Caco-2 (cell line): Measurements from ENCODE around the gene HOXB8. TPM values are rescaled to one million over a fixed set of nuclear protein-coding genes. Genes with fewer than 3 reads are reported as not detected.

Experiments used
- BruUV-seq: library from RNA; stranded (reverse); fragments of 400-500 nt; replicated peaks from 2 replicates; lab custom pipeline; 2021; lab: Mats Ljungman, UMichigan
- CTCF ChIA-PET: fragments of 300-600 bp; sonication (Branson Sonifier 250); formaldehyde crosslinking; loops from one replicate; lab custom pipeline; 2022; ENCODE audit warnings: antibody characterized with exemption; lab: Charles Lee
- POLR2A ChIA-PET: fragments of 300-600 bp; sonication (Branson Sonifier 250); formaldehyde crosslinking; loops from one replicate; lab custom pipeline; 2022; ENCODE audit warnings: antibody characterized with exemption; lab: Charles Lee
- DNase-seq, 2 experiments: peaks; one replicate each; pipeline versions ENCODE4 v3.0.0 to v3.0.0-alpha.2; 2020 to 2022
- H3K27me3 ChIP-seq: replicated peaks from 2 replicates; pipeline ENCODE4 v1.6.0; 2011; ENCODE audit warnings: low read length; ENCODE audit not compliant: control insufficient read depth, insufficient read depth
- H3K36me3 ChIP-seq: 2 replicates; pipeline ENCODE4 v1.5.1; 2011; ENCODE audit warnings: low read length; ENCODE audit not compliant: control insufficient read depth, insufficient read depth
- H3K4me1 ChIP-seq: fragments of 250-450 bp; sonication (Bioruptor Pico); 2 replicates; pipeline ENCODE4 v1.5.1; 2020; ENCODE audit warnings: mild to moderate bottlenecking
- H3K4me3 ChIP-seq: 2 replicates; pipeline ENCODE4 v1.5.1; 2011; ENCODE audit warnings: low read depth, mild to moderate bottlenecking, control low read depth, low read length
- H3K9me3 ChIP-seq: fragments of 250-450 bp; sonication (Bioruptor Pico); 2 replicates; pipeline ENCODE4 v1.5.1; 2020; ENCODE audit warnings: mild to moderate bottlenecking, moderate library complexity
- H3K27ac Mint-ChIP-seq: one replicate; pipeline ENCODE4 v1.8.0; 2022; ENCODE audit warnings: mixed read lengths; ENCODE audit not compliant: unreplicated experiment
- H3K27me3 Mint-ChIP-seq: one replicate; pipeline ENCODE4 v1.8.0; 2022; ENCODE audit warnings: mixed read lengths; ENCODE audit not compliant: insufficient read depth, unreplicated experiment
- H3K36me3 Mint-ChIP-seq: one replicate; pipeline ENCODE4 v1.8.0; 2022; ENCODE audit warnings: mild to moderate bottlenecking, mixed read lengths; ENCODE audit not compliant: insufficient read depth, unreplicated experiment
- H3K4me1 Mint-ChIP-seq: one replicate; pipeline ENCODE4 v1.8.0; 2022; ENCODE audit warnings: low read depth, mixed read lengths; ENCODE audit not compliant: unreplicated experiment
- H3K4me3 Mint-ChIP-seq: one replicate; pipeline ENCODE4 v1.8.0; 2022; ENCODE audit warnings: mild to moderate bottlenecking, moderate library complexity, mixed read lengths; ENCODE audit not compliant: unreplicated experiment
- H3K9me3 Mint-ChIP-seq: one replicate; pipeline ENCODE4 v1.8.0; 2022; ENCODE audit warnings: mixed read lengths; ENCODE audit not compliant: unreplicated experiment
- intact Hi-C: fragments of 100-400 bp; cut with micrococcal nuclease; formaldehyde crosslinking; loops from one replicate; pipeline ENCODE4 v1.10.0; 2022; ENCODE audit not compliant: unreplicated experiment
- total RNA-seq: library from RNA; stranded (reverse); gene quantifications from 2 replicates; pipeline ENCODE4 v1.2.3, GENCODE V29; 2022
- TF ChIP-seq, protein P1 (sequence below), 2 experiments: fragments of 200-600 bp in 1 of 2; IDR thresholded peaks; 1 replicate in 1 of 2; 2 replicates in 1 of 2; pipeline versions ENCODE4 v1.5.1 to v1.8.0; 2011 to 2022; ENCODE audit warnings: antibody characterized with exemption in 1 of 2, control low read depth in 1 of 2, inconsistent platforms in 1 of 2, low read depth in 1 of 2, low read length in 1 of 2, mild to moderate bottlenecking in 1 of 2, moderate library complexity in 1 of 2; ENCODE audit not compliant: insufficient read depth in 1 of 2, severe bottlenecking in 1 of 2, unreplicated experiment in 1 of 2

The HOXB8 gene
- total RNA-seq, 1 experiment from 2014 or later, result 1.2 TPM

DNA sequence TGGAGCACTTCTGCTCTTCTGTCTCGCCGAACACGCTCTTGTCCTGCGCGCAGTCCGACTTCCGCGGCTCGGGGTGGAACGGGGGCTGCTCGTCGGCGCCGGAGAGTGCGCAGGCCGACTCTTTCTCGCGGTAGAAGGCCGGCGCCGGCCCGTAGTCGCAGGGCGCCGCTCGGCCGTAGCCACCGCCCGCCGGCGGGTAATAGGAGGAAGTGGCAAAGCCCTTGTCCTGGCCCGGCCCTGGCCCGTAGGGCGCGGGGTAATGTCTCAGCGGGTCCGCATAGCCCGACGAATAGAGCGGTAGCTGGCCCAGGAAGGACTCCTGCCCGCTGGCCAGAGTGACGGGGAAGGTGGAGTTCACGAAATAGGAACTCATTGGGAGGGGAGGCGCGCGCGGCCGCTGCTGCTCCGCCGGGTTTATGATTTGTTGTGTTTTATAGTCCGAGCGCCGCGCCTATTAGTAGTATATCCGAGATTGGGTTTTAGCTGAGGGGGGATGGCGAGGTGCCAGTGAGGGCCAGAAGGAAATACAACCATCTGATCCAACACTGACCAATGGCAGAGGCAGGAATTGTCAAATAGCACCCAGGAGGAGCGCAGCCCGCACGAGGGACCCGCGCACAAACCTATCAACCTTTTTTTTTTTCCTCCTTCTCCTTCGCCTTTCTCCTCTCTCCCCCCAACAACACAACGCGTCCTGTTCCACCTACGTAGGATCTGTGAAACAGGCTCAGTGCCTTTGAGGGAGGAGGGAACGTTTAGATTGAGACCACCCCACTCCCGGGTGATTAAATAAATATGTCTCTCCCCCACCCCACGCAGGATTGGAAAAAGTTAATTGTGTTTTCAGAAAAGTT lies 17.1 kb downstream of the HOXB8 start:
- Mint-ChIP-seq H3K27me3 (peaks cover 18% of the 10 kb centered on the region), H3K36me3 (no peaks in the 10 kb centered on the region), H3K9me3 (no peaks in the 10 kb centered on the region), H3K4me3 (peak overlapping the region; percentile 86), H3K4me1 (peaks cover 35% of the 10 kb centered on the region), H3K27ac (peak overlapping the region; percentile 48)
- ChIA-PET POLR2A (no interaction called here), CTCF (interaction anchor here (1.4 kb wide), 1 partner anchor 21 kb away, joined by 3 read pairs; no protein-coding TSS in a partner anchor)
- peak in 1 of 2 experiments; percentile 70 for DNase-seq
- H3K9me3 ChIP-seq, result no peaks in the 10 kb centered on the region
- peaks cover 45% of the 10 kb centered on the region for H3K4me1 ChIP-seq
- H3K27me3 ChIP-seq, result peaks cover 4% of the 10 kb centered on the region
- H3K36me3 ChIP-seq, result no peaks in the 10 kb centered on the region
- BruUV-seq, result no TSS peak
- intact Hi-C loops, result no loop called here
- peak overlapping the region; percentile 52 for H3K4me3 ChIP-seq
- TF ChIP-seq, protein P1, sequence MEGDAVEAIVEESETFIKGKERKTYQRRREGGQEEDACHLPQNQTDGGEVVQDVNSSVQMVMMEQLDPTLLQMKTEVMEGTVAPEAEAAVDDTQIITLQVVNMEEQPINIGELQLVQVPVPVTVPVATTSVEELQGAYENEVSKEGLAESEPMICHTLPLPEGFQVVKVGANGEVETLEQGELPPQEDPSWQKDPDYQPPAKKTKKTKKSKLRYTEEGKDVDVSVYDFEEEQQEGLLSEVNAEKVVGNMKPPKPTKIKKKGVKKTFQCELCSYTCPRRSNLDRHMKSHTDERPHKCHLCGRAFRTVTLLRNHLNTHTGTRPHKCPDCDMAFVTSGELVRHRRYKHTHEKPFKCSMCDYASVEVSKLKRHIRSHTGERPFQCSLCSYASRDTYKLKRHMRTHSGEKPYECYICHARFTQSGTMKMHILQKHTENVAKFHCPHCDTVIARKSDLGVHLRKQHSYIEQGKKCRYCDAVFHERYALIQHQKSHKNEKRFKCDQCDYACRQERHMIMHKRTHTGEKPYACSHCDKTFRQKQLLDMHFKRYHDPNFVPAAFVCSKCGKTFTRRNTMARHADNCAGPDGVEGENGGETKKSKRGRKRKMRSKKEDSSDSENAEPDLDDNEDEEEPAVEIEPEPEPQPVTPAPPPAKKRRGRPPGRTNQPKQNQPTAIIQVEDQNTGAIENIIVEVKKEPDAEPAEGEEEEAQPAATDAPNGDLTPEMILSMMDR (IDR thresholded peaks at IDR 0.05; ENCODE audit: insufficient read depth in 1 of 2, low read depth in 1 of 2, low read length in 1 of 2, severe bottlenecking in 1 of 2, unreplicated experiment in 1 of 2), result no peak

GRCh38 chr17:48597528-48597777 lies 17.6 kb downstream of the HOXB8 start:
- Histone ChIP-seq H3K4me1 (peaks cover 40% of the 10 kb centered on the region), H3K9me3 (no peaks in the 10 kb centered on the region), H3K36me3 (no peaks in the 10 kb centered on the region), H3K4me3 (peak overlapping the region; percentile 52), H3K27me3 (peaks cover 4% of the 10 kb centered on the region)
- TF ChIP-seq, protein P1 (IDR thresholded peaks at IDR 0.05; ENCODE audit: insufficient read depth in 1 of 2, low read depth in 1 of 2, low read length in 1 of 2, severe bottlenecking in 1 of 2, unreplicated experiment in 1 of 2), result no peak
- no peak overlapping the region for H3K27ac Mint-ChIP-seq
- intact Hi-C loops, result no loop called here
- no TSS peak for BruUV-seq
- no peak for DNase-seq
- peaks cover 18% of the 10 kb centered on the region for H3K27me3 Mint-ChIP-seq
- peak overlapping the region; percentile 86 for H3K4me3 Mint-ChIP-seq
- POLR2A ChIA-PET, result no interaction called here
- H3K9me3 Mint-ChIP-seq, result no peaks in the 10 kb centered on the region
- H3K36me3 Mint-ChIP-seq, result no peaks in the 10 kb centered on the region
- H3K4me1 Mint-ChIP-seq, result peaks cover 34% of the 10 kb centered on the region
- CTCF ChIA-PET, result interaction anchor here (0.6 kb wide), 1 partner anchor 455 kb away, joined by 3 read pairs; no protein-coding TSS in a partner anchor

- BruUV-seq, result no TSS peak
- no peak overlapping the region for H3K27ac Mint-ChIP-seq
- H3K4me1 ChIP-seq, result peaks cover 38% of the 10 kb centered on the region
- peaks cover 4% of the 10 kb centered on the region for H3K27me3 ChIP-seq
- intact Hi-C loops, result no loop called here
- peaks cover 18% of the 10 kb centered on the region for H3K27me3 Mint-ChIP-seq
- no peaks in the 10 kb centered on the region for H3K9me3 ChIP-seq
- TF ChIP-seq, protein P1 (IDR thresholded peaks at IDR 0.05; ENCODE audit: insufficient read depth in 1 of 2, low read depth in 1 of 2, low read length in 1 of 2, severe bottlenecking in 1 of 2, unreplicated experiment in 1 of 2), result no peak
- ChIA-PET CTCF (interaction anchor here (0.6 to 1.3 kb wide), 2 partner anchors 9 to 454 kb away, joined by 3 read pairs; no protein-coding TSS in a partner anchor), POLR2A (interaction anchor here (0.6 kb wide), 1 partner anchor 549 kb away, joined by 3 read pairs; the partner anchor contains the start of gene NFE2L1)
- H3K36me3 ChIP-seq, result no peaks in the 10 kb centered on the region
- H3K4me3 ChIP-seq, result no peak overlapping the region
- H3K4me3 Mint-ChIP-seq, result peak overlapping the region; percentile 86
- peaks cover 34% of the 10 kb centered on the region for H3K4me1 Mint-ChIP-seq
- no peaks in the 10 kb centered on the region for H3K9me3 Mint-ChIP-seq
- no peak for DNase-seq
- no peaks in the 10 kb centered on the region for H3K36me3 Mint-ChIP-seq
These were observed 18.2 kb downstream of the HOXB8 start for GRCh38 chr17:48596735-48597527.
